GM19328 (cell line): ENCODE results near the gene ZNRD2.

Source experiments
- ATAC-seq: cut with Tn5 transposase; IDR thresholded peaks from one replicate; pipeline ENCODE4 v1.9.1; 2021; ENCODE audit warnings: mild to moderate bottlenecking, moderate library complexity; ENCODE audit not compliant: unreplicated experiment

ZNRD2 gene

GRCh38 chr11:65571420-65571819 is 1.1 kb downstream of the ZNRD2 start:
- ATAC-seq, result no peak

- ATAC-seq, result no peak
Observed at GRCh38 chr11:65571940-65572339, 1.7 kb downstream of the ZNRD2 start.

GRCh38 chr11:65572356-65573051 is 2.2 kb downstream of the ZNRD2 start, which contains the start of gene FAM89B:
TSS of gene FAM89B (plus strand) at chr11:65572538. CDS start at chr11:65572670, 132 bp downstream.
- no peak for ATAC-seq

DNA sequence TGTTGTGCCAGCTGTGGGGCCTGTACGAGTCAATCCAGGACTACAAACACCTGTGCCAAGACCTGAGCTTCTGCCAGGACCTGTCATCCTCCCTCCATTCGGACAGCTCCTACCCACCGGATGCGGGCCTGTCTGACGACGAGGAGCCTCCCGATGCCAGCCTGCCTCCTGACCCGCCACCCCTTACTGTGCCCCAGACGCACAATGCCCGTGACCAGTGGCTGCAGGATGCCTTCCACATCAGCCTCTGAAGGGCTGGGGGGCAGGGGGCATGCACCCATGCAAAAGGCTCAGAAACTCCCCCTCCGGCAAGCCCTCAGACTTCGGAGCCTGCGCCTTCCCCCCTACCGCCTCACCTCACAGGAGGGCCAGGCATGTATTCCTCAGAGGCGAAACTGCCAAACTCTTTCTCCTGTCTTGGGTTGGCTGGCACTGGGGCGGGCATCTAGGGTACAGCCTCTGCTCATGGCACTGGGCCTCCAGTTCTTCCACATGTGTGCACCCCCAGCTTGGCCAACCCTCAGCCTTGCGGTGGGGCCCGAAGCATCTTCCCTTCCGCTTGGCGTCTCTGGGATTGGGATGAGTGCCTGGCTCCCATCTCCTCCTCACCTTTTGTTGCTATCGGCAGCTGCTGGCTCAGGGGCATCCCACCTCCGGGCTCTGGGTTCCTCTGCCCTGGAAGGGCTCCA is 3.3 kb downstream of the ZNRD2 start:
- ATAC-seq, result no peak

- peak; percentile 31 for ATAC-seq
Observed at GRCh38 chr11:65574109-65574810, 4.0 kb downstream of the ZNRD2 start.

- no peak for ATAC-seq
Observed at GRCh38 chr11:65574811-65575567, 4.7 kb downstream of the ZNRD2 start.

- no peak for ATAC-seq
Observed at GRCh38 chr11:65575568-65576231, 5.4 kb downstream of the ZNRD2 start, which contains the start of gene EHBP1L1. TSS of gene EHBP1L1 (plus strand) at chr11:65576053. CDS start at chr11:65576303, 250 bp downstream.

- no peak for ATAC-seq
Observed at GRCh38 chr11:65576232-65576866, 6.1 kb downstream of the ZNRD2 start.

GRCh38 chr11:65576867-65577755 is 6.8 kb downstream of the ZNRD2 start:
- ATAC-seq, result no peak

DNA sequence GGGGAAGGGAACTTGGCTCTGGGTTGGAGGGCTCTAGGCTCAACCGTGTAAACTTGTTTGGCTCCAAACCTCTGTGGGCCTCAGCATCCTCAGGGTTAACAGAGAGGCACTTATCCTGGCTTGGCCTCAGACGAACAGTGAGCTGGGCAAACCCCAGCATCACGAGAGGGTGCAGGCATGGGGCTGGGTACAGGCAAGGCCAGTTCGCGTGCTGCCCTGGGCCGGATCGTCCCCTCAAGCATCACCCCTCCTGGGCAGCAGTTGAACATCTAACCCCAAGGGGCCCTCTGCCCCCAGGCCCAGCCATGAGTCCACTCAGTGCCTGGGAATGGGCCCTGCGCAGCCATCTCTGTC is 7.5 kb downstream of the ZNRD2 start:
- ATAC-seq, result no peak

DNA sequence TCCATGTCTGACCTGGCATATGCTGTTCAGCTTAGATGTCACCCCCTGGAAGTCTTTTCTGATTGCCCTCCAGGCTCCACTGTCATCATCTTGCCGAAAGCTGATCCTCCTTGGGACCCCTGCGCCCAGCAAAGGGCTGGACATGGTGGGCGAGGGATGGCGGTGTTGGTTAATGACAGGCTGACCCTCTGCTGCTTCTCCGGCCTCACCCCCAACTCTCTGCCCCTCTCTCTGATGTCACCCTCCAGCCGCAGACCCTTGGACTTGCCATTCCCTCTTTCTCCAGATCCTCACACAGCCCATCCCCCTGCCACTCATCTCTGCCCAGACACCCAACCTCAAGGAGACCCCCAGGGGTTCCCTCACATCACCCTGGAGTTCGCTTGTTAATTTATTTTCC is 7.9 kb downstream of the ZNRD2 start:
- no peak for ATAC-seq

DNA sequence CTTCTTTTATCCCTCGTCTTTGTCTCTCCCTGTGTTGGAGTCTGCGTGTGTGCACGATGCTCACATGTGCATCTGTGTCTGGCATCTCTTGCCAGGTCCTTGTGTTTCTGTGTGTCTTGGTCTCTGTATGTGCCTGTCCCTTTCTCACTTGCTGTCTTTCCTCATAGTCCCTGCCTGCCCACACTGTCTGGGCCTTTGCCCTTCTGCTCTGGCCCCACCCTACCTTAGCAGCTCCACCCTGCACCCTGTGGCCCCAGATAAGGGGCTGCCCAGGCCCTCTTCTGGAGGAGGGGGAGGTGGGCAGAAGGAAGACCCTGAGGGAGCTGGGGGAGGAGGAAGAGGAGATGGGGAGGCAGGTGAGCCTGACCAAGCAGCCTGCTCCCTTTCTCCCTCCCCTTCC is 8.4 kb downstream of the ZNRD2 start:
- no peak for ATAC-seq

DNA sequence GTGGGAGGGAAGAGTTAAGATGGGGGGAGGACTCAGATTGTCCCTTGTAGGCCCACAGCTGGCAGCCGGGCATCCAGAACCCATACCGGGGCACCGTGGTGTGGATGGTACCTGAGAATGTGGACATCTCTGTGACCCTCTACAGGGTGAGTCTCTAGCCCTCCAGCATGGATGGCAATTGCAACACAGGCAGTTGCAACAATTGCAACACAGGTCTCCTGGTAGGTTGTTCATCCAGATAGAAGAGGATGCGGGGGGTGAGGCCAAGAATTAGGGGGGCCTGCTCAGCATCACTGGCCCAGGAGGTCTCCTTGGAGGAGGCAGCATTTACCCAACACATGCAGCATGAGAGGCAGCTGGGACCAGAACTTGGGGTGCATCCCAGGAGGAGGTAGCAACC is 9.0 kb downstream of the ZNRD2 start:
- no peak for ATAC-seq

- no peak for ATAC-seq
Observed at GRCh38 chr11:65580031-65580692, 9.9 kb downstream of the ZNRD2 start.

DNA sequence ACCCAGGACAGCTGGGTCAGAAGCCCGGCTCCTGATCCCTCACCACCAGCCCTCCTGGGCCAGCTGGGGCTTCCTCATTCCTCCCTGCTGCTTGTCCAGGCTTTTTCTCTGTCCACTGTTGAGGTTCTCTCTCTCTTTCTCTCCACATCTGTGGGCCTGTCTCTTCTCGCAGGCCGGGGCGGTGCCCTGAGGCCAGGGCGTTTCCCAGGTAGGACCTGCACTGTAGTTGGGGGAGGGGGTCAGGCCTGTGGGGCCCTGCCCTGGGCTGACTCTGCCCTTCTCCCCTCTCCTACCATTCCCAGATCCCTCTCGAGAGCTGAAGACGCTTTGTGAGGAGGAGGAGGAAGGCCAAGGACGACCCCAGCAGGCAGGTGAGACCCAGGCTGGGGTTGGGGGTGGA is 10.5 kb downstream of the ZNRD2 start:
- no peak for ATAC-seq

DNA sequence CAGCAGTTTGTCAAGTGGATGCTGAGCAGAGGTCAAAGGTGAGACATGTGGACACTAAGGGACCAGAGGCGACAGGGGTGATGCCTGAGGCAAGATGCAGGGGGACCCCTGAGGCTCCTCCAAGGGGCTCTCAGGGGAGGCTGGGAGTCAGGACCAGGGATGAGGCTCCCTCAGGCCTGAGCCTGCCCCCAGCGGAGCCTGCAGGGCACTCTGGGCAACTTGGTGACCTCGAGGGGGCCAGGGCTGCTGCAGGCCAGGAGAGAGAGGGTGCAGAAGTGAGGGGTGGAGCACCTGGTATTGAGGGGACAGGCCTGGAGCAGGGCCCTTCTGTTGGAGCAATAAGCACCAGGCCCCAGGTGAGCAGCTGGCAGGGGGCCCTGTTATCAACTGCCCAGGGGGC is 11.7 kb downstream of the ZNRD2 start:
- no peak for ATAC-seq

DNA sequence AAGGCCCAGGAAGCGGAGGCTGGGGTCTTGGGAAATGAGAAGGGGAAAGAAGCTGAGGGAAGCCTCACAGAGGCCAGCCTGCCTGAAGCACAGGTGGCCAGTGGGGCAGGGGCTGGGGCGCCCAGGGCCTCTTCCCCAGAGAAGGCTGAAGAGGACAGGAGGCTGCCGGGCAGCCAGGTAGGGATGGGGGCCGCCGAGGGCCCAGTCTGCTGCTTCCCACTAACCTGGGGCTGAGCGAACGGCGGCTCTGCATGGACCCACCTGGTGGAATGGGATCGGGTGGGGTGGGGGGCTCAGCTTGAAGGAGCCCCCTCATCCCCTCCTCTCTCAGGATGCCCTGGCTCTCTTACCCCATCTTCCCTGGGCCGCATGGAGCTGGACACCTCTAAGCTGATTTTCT is 13.3 kb downstream of the ZNRD2 start:
- no peak for ATAC-seq

DNA sequence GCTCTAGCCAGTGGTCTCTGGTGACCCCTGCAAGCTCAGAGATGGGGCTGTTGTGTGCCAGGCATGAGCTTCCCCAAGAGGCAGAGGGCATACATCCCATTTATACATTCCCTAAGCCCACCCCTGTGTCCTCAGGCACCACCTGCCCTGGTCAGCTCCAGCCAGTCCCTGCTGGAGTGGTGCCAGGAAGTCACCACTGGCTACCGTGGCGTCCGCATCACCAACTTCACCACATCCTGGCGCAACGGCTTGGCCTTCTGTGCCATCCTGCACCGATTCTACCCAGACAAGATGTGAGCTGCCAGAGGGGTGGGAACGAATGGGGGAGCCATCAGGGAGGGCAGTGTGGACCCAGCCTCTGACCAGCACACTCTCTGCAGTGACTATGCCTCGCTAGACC is 13.8 kb downstream of the ZNRD2 start:
- ATAC-seq, result no peak

DNA sequence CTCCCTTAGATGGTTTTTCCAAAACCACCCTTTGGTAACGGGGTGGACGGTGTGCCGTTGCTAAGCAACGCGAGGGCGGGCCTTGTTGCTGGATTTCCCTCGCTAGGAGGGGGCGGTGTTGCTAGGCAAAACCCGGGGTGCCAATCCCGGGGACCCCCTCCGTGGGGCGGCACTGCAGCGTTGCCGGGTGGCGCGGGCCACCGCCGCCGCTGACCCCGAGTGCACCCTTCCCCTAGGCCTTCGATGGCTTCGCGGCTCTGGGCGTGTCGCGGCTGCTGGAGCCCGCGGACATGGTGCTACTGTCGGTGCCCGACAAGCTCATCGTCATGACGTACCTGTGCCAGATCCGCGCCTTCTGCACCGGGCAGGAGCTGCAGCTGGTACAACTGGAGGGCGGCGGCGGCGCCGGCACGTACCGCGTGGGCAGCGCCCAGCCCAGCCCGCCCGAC is 14.5 kb downstream of the ZNRD2 start:
- no peak for ATAC-seq
